ENCODE data around the gene GNG2. TPM values are rescaled to one million over a fixed set of nuclear protein-coding genes. Genes with fewer than 3 reads are reported as not detected.

The GNG2 gene
- total RNA-seq, 1 donor from 2014 or later: 9.3 TPM

GRCh38 chr14:51846631-51847488 is 13.6 kb upstream of the GNG2 start:
- Mint-ChIP-seq H3K4me3 (ENCODE audit: low read depth) (peak overlapping the region; percentile 25), H3K36me3 (ENCODE audit: insufficient read depth) (no peaks in the 10 kb centered on the region), H3K27me3 (peaks cover 12% of the 10 kb centered on the region), H3K27ac (peak overlapping the region; percentile 87), H3K4me1 (ENCODE audit: low read depth) (peaks cover 9% of the 10 kb centered on the region), H3K9me3 (ENCODE audit: low read depth) (no peaks in the 10 kb centered on the region)
- DNase-seq (ENCODE audit: low spot score, unreplicated experiment): peak; percentile 43
- no peak for TF ChIP-seq CTCF (IDR thresholded peaks at IDR 0.05; ENCODE audit: unreplicated experiment)

DNA sequence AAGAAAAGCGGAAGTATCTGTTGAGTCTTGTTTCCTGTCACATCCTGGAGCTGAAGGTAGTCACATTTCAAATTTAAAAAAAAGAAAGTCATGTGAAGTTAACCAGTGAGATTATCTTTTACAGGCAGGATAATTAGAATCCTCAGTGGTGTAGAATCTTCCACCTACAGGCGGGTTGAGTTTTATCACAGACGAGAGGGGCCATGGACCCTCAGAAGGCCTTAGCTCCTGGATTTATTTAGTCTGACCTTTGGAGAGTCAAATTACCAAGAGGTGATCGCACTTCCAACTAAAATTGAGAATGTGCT is 13.0 kb upstream of the GNG2 start:
- Mint-ChIP-seq H3K9me3 (ENCODE audit: low read depth) (no peaks in the 10 kb centered on the region), H3K27me3 (peaks cover 12% of the 10 kb centered on the region), H3K4me3 (ENCODE audit: low read depth) (no peak overlapping the region), H3K4me1 (ENCODE audit: low read depth) (peaks cover 9% of the 10 kb centered on the region), H3K36me3 (ENCODE audit: insufficient read depth) (no peaks in the 10 kb centered on the region), H3K27ac (no peak overlapping the region)
- DNase-seq (ENCODE audit: low spot score, unreplicated experiment): no peak
- TF ChIP-seq CTCF (IDR thresholded peaks at IDR 0.05; ENCODE audit: unreplicated experiment): no peak

DNA sequence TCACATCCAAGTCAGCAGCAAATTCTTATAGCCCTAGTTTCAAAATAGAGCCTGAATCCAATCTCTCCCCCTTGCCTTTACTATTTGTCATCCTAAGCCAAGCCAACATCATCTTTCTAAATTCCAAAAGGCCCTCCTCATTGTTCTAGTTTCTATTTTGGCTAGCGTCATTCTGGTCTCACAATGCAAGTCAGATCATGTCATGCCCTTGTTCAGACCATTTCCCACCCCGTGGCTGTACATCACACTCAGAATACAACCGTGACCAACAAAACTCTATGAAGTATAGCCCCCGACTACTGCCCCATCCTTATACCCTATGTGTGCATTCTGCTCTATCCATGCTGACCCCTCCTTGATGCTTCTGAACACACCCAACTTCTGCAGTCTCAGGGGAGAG is 12.3 kb upstream of the GNG2 start:
- DNase-seq (ENCODE audit: low spot score, unreplicated experiment): no peak
- peaks cover 9% of the 10 kb centered on the region for H3K4me1 Mint-ChIP-seq (ENCODE audit: low read depth)
- no peak overlapping the region for H3K4me3 Mint-ChIP-seq (ENCODE audit: low read depth)
- H3K36me3 Mint-ChIP-seq (ENCODE audit: insufficient read depth): no peaks in the 10 kb centered on the region
- H3K27ac Mint-ChIP-seq: no peak overlapping the region
- peaks cover 15% of the 10 kb centered on the region for H3K27me3 Mint-ChIP-seq
- H3K9me3 Mint-ChIP-seq (ENCODE audit: low read depth): no peaks in the 10 kb centered on the region
- no peak for TF ChIP-seq CTCF (IDR thresholded peaks at IDR 0.05; ENCODE audit: unreplicated experiment)

- no peak for TF ChIP-seq CTCF (IDR thresholded peaks at IDR 0.05; ENCODE audit: unreplicated experiment)
- Mint-ChIP-seq H3K9me3 (ENCODE audit: low read depth) (no peaks in the 10 kb centered on the region), H3K4me1 (ENCODE audit: low read depth) (peaks cover 9% of the 10 kb centered on the region), H3K27me3 (peaks cover 11% of the 10 kb centered on the region), H3K4me3 (ENCODE audit: low read depth) (no peak overlapping the region), H3K27ac (no peak overlapping the region), H3K36me3 (ENCODE audit: insufficient read depth) (no peaks in the 10 kb centered on the region)
- DNase-seq (ENCODE audit: low spot score, unreplicated experiment): no peak
These were observed 11.3 kb upstream of the GNG2 start for GRCh38 chr14:51849097-51849496.

DNA sequence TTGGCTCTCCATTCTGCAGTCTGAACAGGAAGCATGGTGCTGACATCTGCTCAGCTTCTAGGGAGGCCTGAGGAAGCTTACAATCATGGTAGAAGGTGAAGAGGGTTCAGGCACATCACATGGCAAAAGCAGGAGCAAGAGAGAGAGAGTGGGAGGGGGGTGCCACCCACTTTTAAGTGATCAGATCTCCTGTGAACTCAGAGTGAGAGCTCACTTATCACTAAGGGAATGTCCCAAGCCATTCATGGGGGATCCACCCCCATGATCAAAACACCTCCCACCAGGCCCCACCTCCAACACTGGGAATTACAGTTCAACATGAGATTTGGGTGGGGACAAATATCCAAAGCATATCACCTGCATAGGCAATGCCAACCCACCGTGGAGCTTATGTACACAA is 9.8 kb upstream of the GNG2 start:
- no peak for TF ChIP-seq CTCF (IDR thresholded peaks at IDR 0.05; ENCODE audit: unreplicated experiment)
- no peaks in the 10 kb centered on the region for H3K36me3 Mint-ChIP-seq (ENCODE audit: insufficient read depth)
- no peak overlapping the region for H3K27ac Mint-ChIP-seq
- peaks cover 9% of the 10 kb centered on the region for H3K4me1 Mint-ChIP-seq (ENCODE audit: low read depth)
- H3K27me3 Mint-ChIP-seq: peaks cover 15% of the 10 kb centered on the region
- H3K9me3 Mint-ChIP-seq (ENCODE audit: low read depth): no peaks in the 10 kb centered on the region
- H3K4me3 Mint-ChIP-seq (ENCODE audit: low read depth): no peak overlapping the region
- DNase-seq (ENCODE audit: low spot score, unreplicated experiment): no peak

Data from progenitor cell of endocrine pancreas (in vitro differentiated cells).